Glutamatergic neuron (in vitro differentiated cells): ENCODE results near the gene CTBP1. TPM values are rescaled to one million over a fixed set of nuclear protein-coding genes. Genes with fewer than 3 reads are reported as not detected.

ENCODE experiments used
- DNase-seq: peaks from one replicate; pipeline ENCODE4 v3.0.0; 2022
- H3K27ac Mint-ChIP-seq: one replicate; pipeline ENCODE4 v1.8.0; 2020; ENCODE audit warnings: mild to moderate bottlenecking, mixed read lengths, inconsistent platforms; ENCODE audit not compliant: unreplicated experiment
- H3K27me3 Mint-ChIP-seq: one replicate; pipeline ENCODE4 v1.8.0; 2020; ENCODE audit warnings: mild to moderate bottlenecking, moderate library complexity, mixed read lengths, inconsistent platforms; ENCODE audit not compliant: unreplicated experiment
- H3K36me3 Mint-ChIP-seq: one replicate; pipeline ENCODE4 v1.8.0; 2020; ENCODE audit warnings: mild to moderate bottlenecking, mixed read lengths, inconsistent platforms; ENCODE audit not compliant: unreplicated experiment
- H3K4me1 Mint-ChIP-seq: one replicate; pipeline ENCODE4 v1.8.0; 2020; ENCODE audit warnings: mild to moderate bottlenecking, low read depth, mixed read lengths, inconsistent platforms; ENCODE audit not compliant: unreplicated experiment
- H3K4me3 Mint-ChIP-seq: one replicate; pipeline ENCODE4 v1.8.0; 2020; ENCODE audit warnings: mild to moderate bottlenecking, mixed read lengths, inconsistent platforms; ENCODE audit not compliant: unreplicated experiment
- H3K9me3 Mint-ChIP-seq: one replicate; pipeline ENCODE4 v1.8.0; 2020; ENCODE audit warnings: mild to moderate bottlenecking, moderate library complexity, mixed read lengths, inconsistent platforms; ENCODE audit not compliant: unreplicated experiment
- CTCF ChIP-seq: fragments of 200-600 bp; sonication (generic); IDR thresholded peaks from one replicate; pipeline ENCODE4 v1.5.0; 2021; ENCODE audit not compliant: partially characterized antibody, unreplicated experiment
- total RNA-seq: library from RNA; stranded (reverse); fragmentation: NEBNext Ultra II Directional; extraction: Animal tissue kit (Norgen Biotek cat#: 25700); gene quantifications from one replicate; pipeline ENCODE4 v1.2.1, GENCODE V29; 2021; ENCODE audit not compliant: unreplicated experiment

The CTBP1 gene
- total RNA-seq, 1 donor from 2014 or later = 302 TPM

DNA sequence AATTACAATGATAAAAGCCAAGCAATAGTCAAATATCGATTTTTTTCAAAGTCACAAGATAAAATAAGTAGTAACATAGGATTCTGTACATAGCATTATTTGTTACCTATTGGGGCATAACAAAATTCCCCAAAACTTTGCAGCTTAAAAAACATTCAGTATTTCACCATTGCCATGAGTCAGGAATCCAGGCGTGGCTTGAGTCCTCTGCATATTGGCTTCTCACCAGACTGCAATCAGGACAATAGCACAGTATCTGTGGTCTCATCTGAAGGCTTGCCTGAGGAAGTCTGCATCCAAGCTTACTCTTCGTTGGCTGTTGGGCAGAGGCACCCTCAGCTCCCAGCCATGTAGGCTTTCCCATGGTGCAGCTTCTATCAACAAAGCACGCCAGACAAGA is 6.2 kb upstream of the CTBP1 start:
- Mint-ChIP-seq H3K27ac (no peak overlapping the region), H3K4me3 (no peak overlapping the region), H3K27me3 (peaks cover 10% of the 10 kb centered on the region), H3K9me3 (peaks cover 13% of the 10 kb centered on the region), H3K4me1 (peaks cover 5% of the 10 kb centered on the region), H3K36me3 (peaks cover 36% of the 10 kb centered on the region)
- DNase-seq = no peak
- no peak for TF ChIP-seq CTCF

- no peak overlapping the region for H3K4me3 Mint-ChIP-seq
- no peak overlapping the region for H3K27ac Mint-ChIP-seq
- H3K36me3 Mint-ChIP-seq = peaks cover 36% of the 10 kb centered on the region
Observed at GRCh38 chr4:1253831-1254230, 4.9 kb upstream of the CTBP1 start.

DNA sequence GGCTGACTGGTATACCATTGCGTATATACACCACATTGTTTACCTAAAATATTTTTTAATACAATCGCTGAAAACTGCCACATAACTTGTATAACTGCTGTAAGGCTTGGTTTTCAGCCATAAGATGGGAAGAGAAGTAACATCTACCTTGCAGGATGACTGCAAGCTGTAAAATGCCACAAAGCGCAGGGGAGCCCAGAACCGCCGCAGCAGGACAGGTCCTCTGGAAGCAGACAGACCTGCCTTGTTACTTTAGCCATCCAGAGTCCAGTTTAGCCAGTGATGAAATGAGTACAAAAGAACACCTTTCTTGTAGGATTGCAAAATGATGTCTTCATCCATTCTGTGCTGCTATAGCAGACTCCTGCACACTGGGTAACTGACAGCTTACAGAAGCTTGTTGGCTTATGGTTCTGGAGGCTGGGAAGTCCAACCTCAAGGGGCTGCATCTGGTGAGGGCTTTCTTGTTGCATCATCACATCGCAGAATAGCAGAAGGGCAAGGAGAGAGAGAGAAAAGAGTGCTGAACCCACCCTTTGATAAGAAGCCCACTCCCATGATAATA is 4.1 kb upstream of the CTBP1 start:
- Mint-ChIP-seq H3K4me3 (no peak overlapping the region), H3K27me3 (peaks cover 14% of the 10 kb centered on the region), H3K9me3 (peaks cover 19% of the 10 kb centered on the region), H3K36me3 (peaks cover 36% of the 10 kb centered on the region), H3K4me1 (peaks cover 9% of the 10 kb centered on the region), H3K27ac (no peak overlapping the region)
- TF ChIP-seq CTCF = no peak
- DNase-seq = no peak

More at GRCh38 chr4:1253831-1254230, 4.9 kb upstream of the CTBP1 start:
- no peak for DNase-seq
- Mint-ChIP-seq H3K9me3 (peaks cover 19% of the 10 kb centered on the region), H3K27me3 (peaks cover 14% of the 10 kb centered on the region), H3K4me1 (peaks cover 9% of the 10 kb centered on the region)
- TF ChIP-seq CTCF = no peak

- TF ChIP-seq CTCF = no peak
- Mint-ChIP-seq H3K27me3 (peaks cover 19% of the 10 kb centered on the region), H3K36me3 (peaks cover 36% of the 10 kb centered on the region), H3K4me3 (no peak overlapping the region), H3K27ac (no peak overlapping the region), H3K9me3 (peaks cover 25% of the 10 kb centered on the region), H3K4me1 (peaks cover 13% of the 10 kb centered on the region)
- DNase-seq = no peak
Observed at GRCh38 chr4:1251773-1252066, 2.8 kb upstream of the CTBP1 start.

- H3K27me3 Mint-ChIP-seq = peaks cover 19% of the 10 kb centered on the region
- H3K27ac Mint-ChIP-seq = no peak overlapping the region
- H3K4me1 Mint-ChIP-seq = peaks cover 19% of the 10 kb centered on the region
- H3K36me3 Mint-ChIP-seq = peaks cover 33% of the 10 kb centered on the region
- peaks cover 26% of the 10 kb centered on the region for H3K9me3 Mint-ChIP-seq
- peak overlapping the region; percentile 85 for H3K4me3 Mint-ChIP-seq
- no peak for DNase-seq
- no peak for TF ChIP-seq CTCF
Observed at GRCh38 chr4:1250921-1251772, 2.2 kb upstream of the CTBP1 start.
